ENCODE data around the gene PLEKHH1.

Gene PLEKHH1

DNA sequence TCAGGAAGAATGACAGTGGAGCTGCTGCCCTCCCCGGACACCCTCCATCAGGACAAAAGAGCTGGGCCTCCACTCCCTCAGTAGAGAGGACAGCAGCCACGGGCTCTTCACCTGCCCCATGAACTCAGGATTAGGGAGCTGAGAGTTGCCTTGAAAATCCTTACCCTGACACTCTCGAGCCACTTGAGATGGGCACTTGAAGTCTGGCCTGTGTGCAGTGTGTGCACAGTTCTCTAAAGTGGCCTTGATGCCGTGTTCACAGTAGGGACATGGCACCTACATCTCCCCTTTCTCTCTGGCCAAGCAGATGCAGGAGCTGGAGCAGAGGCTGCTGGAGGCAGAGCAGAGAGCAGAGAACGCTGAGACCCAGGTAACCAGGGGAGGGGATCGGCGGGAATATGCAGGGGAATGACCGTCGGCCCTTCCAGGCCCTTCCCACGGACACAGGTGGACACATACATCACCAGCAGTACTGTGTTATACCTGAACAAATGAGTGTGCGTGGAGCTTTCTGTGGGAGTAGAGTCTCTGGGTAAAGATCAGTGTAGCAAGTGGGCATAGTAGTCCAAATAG, 22.5 kb downstream of the PLEKHH1 start:
- H3K4me3 ChIP-seq (ENCODE audit: control insufficient read depth in 1 of 7, extremely low read depth in 1 of 7, insufficient read depth in 4 of 7, low read depth in 2 of 7, low read length in 6 of 7), result no peak overlapping the region
- H3K4me1 ChIP-seq (ENCODE audit: control extremely low read depth in 1 of 4, control insufficient read depth in 4 of 4, insufficient read depth in 4 of 4, low read length in 3 of 4), result peaks cover 0 to 11% (median 4%) of the 10 kb centered on the region in 4 experiments
- no peak overlapping the region for H3K27ac ChIP-seq (ENCODE audit: insufficient read depth in 1 of 2, low read depth in 1 of 2, low read length in 2 of 2, poor library complexity in 1 of 2, severe bottlenecking in 2 of 2)
- POLR2A ChIA-PET, result no interaction called here
- H3K27me3 ChIP-seq (replicated peaks in 2 of 5; ENCODE audit: control insufficient read depth in 4 of 5, insufficient read depth in 5 of 5, low read length in 4 of 5), result peaks cover 0 to 8% (median 0%) of the 10 kb centered on the region in 5 experiments
- CTCF ChIA-PET, result interaction anchor here (0.7 to 6.6 kb wide), 8 partner anchors 13 to 149 kb away, joined by 3 to 94 read pairs (median 3); no protein-coding TSS in a partner anchor
- no peaks in the 10 kb centered on the region for H3K9me3 ChIP-seq (ENCODE audit: control extremely low read depth in 1 of 5, control insufficient read depth in 4 of 5, insufficient read depth in 2 of 5, low read depth in 1 of 5, low read length in 4 of 5)
- WGBS (ENCODE audit: insufficient coverage), result 83% methylated on average over 6 of the region's 11 CpGs
- no peak for DNase-seq
- no peaks in the 10 kb centered on the region for H3K36me3 ChIP-seq (ENCODE audit: control insufficient read depth in 4 of 4, insufficient read depth in 4 of 4, low read length in 3 of 4)

DNA sequence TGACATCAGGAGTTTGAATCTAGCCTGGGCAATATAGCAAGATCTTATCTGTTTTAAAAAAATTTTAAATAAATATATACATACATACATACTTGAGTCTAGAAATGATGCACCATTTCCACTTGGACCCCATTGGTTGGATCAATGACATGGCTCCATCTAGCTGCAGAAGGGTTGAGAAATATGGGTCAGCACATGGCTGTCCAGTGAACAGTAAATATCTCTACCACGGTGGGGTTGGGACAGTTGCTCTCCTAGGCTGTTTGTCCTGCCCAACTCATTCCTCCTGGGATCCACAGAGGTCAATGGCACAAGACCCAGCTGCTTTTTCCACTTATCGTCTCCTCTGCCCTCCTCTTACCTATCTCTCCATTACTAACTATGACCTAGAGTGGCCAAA, 23.6 kb downstream of the PLEKHH1 start:
- no peaks in the 10 kb centered on the region for H3K9me3 ChIP-seq (ENCODE audit: control extremely low read depth in 1 of 5, control insufficient read depth in 4 of 5, insufficient read depth in 2 of 5, low read depth in 1 of 5, low read length in 4 of 5)
- POLR2A ChIA-PET, result no interaction called here
- no peaks in the 10 kb centered on the region for H3K36me3 ChIP-seq (ENCODE audit: control insufficient read depth in 4 of 4, insufficient read depth in 4 of 4, low read length in 3 of 4)
- DNase-seq, result no peak
- H3K27me3 ChIP-seq (replicated peaks in 2 of 5; ENCODE audit: control insufficient read depth in 4 of 5, insufficient read depth in 5 of 5, low read length in 4 of 5), result peaks cover 0 to 8% (median 0%) of the 10 kb centered on the region in 5 experiments
- H3K4me3 ChIP-seq (ENCODE audit: control insufficient read depth in 1 of 7, extremely low read depth in 1 of 7, insufficient read depth in 4 of 7, low read depth in 2 of 7, low read length in 6 of 7), result no peak overlapping the region
- H3K27ac ChIP-seq (ENCODE audit: insufficient read depth in 1 of 2, low read depth in 1 of 2, low read length in 2 of 2, poor library complexity in 1 of 2, severe bottlenecking in 2 of 2), result no peak overlapping the region
- H3K4me1 ChIP-seq (ENCODE audit: control extremely low read depth in 1 of 4, control insufficient read depth in 4 of 4, insufficient read depth in 4 of 4, low read length in 3 of 4), result peaks cover 0 to 11% (median 4%) of the 10 kb centered on the region in 4 experiments
- WGBS (ENCODE audit: insufficient coverage), result 93% methylated on average over 2 of the region's 2 CpGs
- CTCF ChIA-PET, result interaction anchor here (1.2 to 6.6 kb wide), 6 partner anchors 12 to 148 kb away, joined by 3 to 94 read pairs (median 3); no protein-coding TSS in a partner anchor

DNA sequence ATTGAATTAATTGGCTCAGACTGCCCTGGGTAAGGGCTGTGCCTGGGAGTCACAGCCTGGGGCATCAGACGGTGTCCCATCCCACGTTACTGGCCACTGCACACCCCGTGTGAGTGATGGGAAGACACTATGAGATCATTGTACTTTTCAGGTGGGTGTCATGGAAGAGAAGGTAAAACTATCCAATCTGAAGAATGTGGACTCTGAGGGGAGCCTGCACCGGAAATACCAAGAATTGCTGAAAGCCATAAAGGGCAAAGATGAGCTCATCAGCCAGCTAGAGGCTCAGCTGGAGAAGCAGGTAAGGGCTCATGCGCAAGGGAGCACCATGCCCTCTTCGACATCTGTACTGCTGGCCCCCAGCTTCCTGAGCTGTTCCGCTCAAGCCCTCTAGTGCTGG, 24.0 kb downstream of the PLEKHH1 start:
- over 99% methylated on average over 7 of the region's 7 CpGs for WGBS (ENCODE audit: insufficient coverage)
- no peak for DNase-seq
- Histone ChIP-seq H3K27me3 (replicated peaks in 2 of 5; ENCODE audit: control insufficient read depth in 4 of 5, insufficient read depth in 5 of 5, low read length in 4 of 5) (peaks cover 0 to 4% (median 0%) of the 10 kb centered on the region in 5 experiments), H3K27ac (ENCODE audit: insufficient read depth in 1 of 2, low read depth in 1 of 2, low read length in 2 of 2, poor library complexity in 1 of 2, severe bottlenecking in 2 of 2) (no peak overlapping the region), H3K9me3 (ENCODE audit: control extremely low read depth in 1 of 5, control insufficient read depth in 4 of 5, insufficient read depth in 2 of 5, low read depth in 1 of 5, low read length in 4 of 5) (no peaks in the 10 kb centered on the region), H3K36me3 (ENCODE audit: control insufficient read depth in 4 of 4, insufficient read depth in 4 of 4, low read length in 3 of 4) (no peaks in the 10 kb centered on the region), H3K4me1 (ENCODE audit: control extremely low read depth in 1 of 4, control insufficient read depth in 4 of 4, insufficient read depth in 4 of 4, low read length in 3 of 4) (peaks cover 0 to 11% (median 4%) of the 10 kb centered on the region in 4 experiments), H3K4me3 (ENCODE audit: control insufficient read depth in 1 of 7, extremely low read depth in 1 of 7, insufficient read depth in 4 of 7, low read depth in 2 of 7, low read length in 6 of 7) (no peak overlapping the region)
- CTCF ChIA-PET, result interaction anchor here (1.2 to 6.6 kb wide), 8 partner anchors 12 to 147 kb away, joined by 3 to 94 read pairs (median 3); no protein-coding TSS in a partner anchor
- POLR2A ChIA-PET, result no interaction called here

DNA sequence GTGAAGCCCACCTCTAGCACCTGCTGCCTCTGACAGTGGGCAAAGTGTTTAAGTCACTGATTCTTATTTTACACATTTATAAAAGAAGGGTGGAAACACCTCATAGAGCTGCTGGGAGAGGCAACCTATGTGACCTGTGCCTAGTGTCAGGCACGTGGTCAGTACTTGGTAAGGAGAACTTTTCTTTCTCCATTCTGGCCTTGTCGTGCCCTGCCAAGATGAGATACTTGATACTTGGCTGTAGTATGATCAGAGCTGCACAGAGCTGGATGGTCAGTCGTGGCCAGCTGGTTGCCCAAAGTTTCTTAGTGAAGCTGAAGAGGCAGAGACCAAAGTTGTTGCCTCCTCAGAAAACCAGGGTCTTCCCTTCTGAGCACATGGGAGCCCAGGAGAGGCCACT, 24.6 kb downstream of the PLEKHH1 start:
- CTCF ChIA-PET, result interaction anchor here (1.2 to 6.6 kb wide), 8 partner anchors 11 to 147 kb away, joined by 3 to 94 read pairs (median 3); no protein-coding TSS in a partner anchor
- Histone ChIP-seq H3K27me3 (replicated peaks in 2 of 5; ENCODE audit: control insufficient read depth in 4 of 5, insufficient read depth in 5 of 5, low read length in 4 of 5) (peaks cover 0 to 3% (median 0%) of the 10 kb centered on the region in 5 experiments), H3K4me3 (ENCODE audit: control insufficient read depth in 1 of 7, extremely low read depth in 1 of 7, insufficient read depth in 4 of 7, low read depth in 2 of 7, low read length in 6 of 7) (no peak overlapping the region), H3K9me3 (ENCODE audit: control extremely low read depth in 1 of 5, control insufficient read depth in 4 of 5, insufficient read depth in 2 of 5, low read depth in 1 of 5, low read length in 4 of 5) (no peaks in the 10 kb centered on the region), H3K4me1 (ENCODE audit: control extremely low read depth in 1 of 4, control insufficient read depth in 4 of 4, insufficient read depth in 4 of 4, low read length in 3 of 4) (peaks cover 0 to 11% (median 4%) of the 10 kb centered on the region in 4 experiments), H3K36me3 (ENCODE audit: control insufficient read depth in 4 of 4, insufficient read depth in 4 of 4, low read length in 3 of 4) (no peaks in the 10 kb centered on the region), H3K27ac (ENCODE audit: insufficient read depth in 1 of 2, low read depth in 1 of 2, low read length in 2 of 2, poor library complexity in 1 of 2, severe bottlenecking in 2 of 2) (no peak overlapping the region)
- WGBS (ENCODE audit: insufficient coverage), result 100% methylated on average over 1 of the region's 3 CpGs
- POLR2A ChIA-PET, result no interaction called here
- DNase-seq, result no peak

DNA sequence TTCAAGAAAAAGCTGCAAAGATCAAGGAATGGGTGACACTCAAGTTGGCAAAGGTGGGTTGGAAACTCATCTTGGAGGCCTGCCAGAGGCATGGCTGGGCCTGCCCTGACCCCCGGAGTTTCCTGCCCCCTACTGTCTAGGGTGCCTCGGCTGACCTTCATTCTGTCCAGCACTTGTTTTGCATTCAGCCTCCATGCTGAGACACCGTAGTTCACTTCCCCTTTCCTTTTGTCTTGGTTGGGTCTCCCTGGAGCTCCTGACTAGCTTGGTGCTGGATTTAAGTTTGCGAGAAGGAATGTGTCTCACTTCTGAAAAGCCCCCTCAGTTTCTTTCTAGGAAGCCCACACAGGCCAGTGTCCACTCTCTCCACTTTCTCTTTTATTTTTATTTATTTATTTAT, 26.5 kb downstream of the PLEKHH1 start:
- Histone ChIP-seq H3K9me3 (ENCODE audit: control extremely low read depth in 1 of 5, control insufficient read depth in 4 of 5, insufficient read depth in 2 of 5, low read depth in 1 of 5, low read length in 4 of 5) (no peaks in the 10 kb centered on the region), H3K27ac (ENCODE audit: insufficient read depth in 1 of 2, low read depth in 1 of 2, low read length in 2 of 2, poor library complexity in 1 of 2, severe bottlenecking in 2 of 2) (no peak overlapping the region), H3K36me3 (ENCODE audit: control insufficient read depth in 4 of 4, insufficient read depth in 4 of 4, low read length in 3 of 4) (no peaks in the 10 kb centered on the region), H3K27me3 (replicated peaks in 2 of 5; ENCODE audit: control insufficient read depth in 4 of 5, insufficient read depth in 5 of 5, low read length in 4 of 5) (no peaks in the 10 kb centered on the region), H3K4me3 (ENCODE audit: control insufficient read depth in 1 of 7, extremely low read depth in 1 of 7, insufficient read depth in 4 of 7, low read depth in 2 of 7, low read length in 6 of 7) (no peak overlapping the region), H3K4me1 (ENCODE audit: control extremely low read depth in 1 of 4, control insufficient read depth in 4 of 4, insufficient read depth in 4 of 4, low read length in 3 of 4) (no peaks in the 10 kb centered on the region)
- ChIA-PET CTCF (interaction anchor here (1.0 to 3.3 kb wide), 3 partner anchors 12 to 135 kb away, joined by 3 to 13 read pairs (median 4); no protein-coding TSS in a partner anchor), POLR2A (no interaction called here)
- peak in 2 of 3 donors; percentile 21 to 35 for DNase-seq
- WGBS (ENCODE audit: insufficient coverage), result 6% methylated on average over 3 of the region's 4 CpGs

DNA sequence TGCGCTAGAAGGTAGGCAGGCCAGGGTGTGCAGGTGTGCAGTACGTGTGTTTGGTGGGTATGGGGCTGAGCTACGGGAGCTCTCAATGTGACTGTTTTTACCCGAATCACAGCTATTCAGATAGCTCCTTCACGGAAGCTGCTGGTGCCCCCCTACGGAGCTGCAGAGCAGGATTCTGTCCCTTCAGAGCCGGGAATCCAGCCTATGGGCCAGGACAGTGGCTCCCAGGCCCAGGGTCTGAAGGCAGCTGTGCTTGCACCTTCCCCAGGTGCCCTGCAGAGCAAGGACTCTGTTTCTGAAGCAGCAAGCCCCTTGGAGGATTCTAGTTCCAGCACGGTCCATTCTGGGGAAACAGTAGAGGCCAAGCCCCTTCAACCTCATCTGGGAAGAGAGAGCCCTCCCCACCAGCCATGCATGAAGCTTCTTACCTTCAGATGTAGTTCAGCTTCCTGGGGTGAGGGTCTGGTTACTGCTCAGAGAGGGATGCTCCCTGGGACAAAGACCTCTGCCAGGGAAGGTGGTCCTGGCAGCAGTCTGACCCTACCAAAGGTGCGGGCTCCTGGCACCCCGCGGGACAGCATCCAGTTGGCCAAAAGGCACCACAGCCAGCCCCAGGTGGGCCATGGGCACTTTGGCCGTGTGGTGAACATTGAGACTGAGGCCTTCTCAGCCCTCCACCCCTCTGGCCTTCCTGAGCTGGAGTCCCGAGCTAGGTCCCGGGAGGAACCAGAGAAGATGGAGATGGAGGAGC, 29.1 kb downstream of the PLEKHH1 start:
- CTCF ChIA-PET, result interaction anchor here (1.3 to 13.1 kb wide), 4 partner anchors 9 to 134 kb away, joined by 4 to 238 read pairs (median 10); no protein-coding TSS in a partner anchor
- POLR2A ChIA-PET, result no interaction called here
- Histone ChIP-seq H3K9me3 (ENCODE audit: control extremely low read depth in 1 of 5, control insufficient read depth in 4 of 5, insufficient read depth in 2 of 5, low read depth in 1 of 5, low read length in 4 of 5) (no peaks in the 10 kb centered on the region), H3K4me3 (ENCODE audit: control insufficient read depth in 1 of 7, extremely low read depth in 1 of 7, insufficient read depth in 4 of 7, low read depth in 2 of 7, low read length in 6 of 7) (no peak overlapping the region), H3K4me1 (ENCODE audit: control extremely low read depth in 1 of 4, control insufficient read depth in 4 of 4, insufficient read depth in 4 of 4, low read length in 3 of 4) (no peaks in the 10 kb centered on the region), H3K27ac (ENCODE audit: insufficient read depth in 1 of 2, low read depth in 1 of 2, low read length in 2 of 2, poor library complexity in 1 of 2, severe bottlenecking in 2 of 2) (no peak overlapping the region), H3K27me3 (replicated peaks in 2 of 5; ENCODE audit: control insufficient read depth in 4 of 5, insufficient read depth in 5 of 5, low read length in 4 of 5) (no peaks in the 10 kb centered on the region), H3K36me3 (ENCODE audit: control insufficient read depth in 4 of 4, insufficient read depth in 4 of 4, low read length in 3 of 4) (no peaks in the 10 kb centered on the region)
- no peak for DNase-seq
- over 99% methylated on average over 12 of the region's 14 CpGs for whole genome bisulfite sequencing (ENCODE audit: insufficient coverage)

DNA sequence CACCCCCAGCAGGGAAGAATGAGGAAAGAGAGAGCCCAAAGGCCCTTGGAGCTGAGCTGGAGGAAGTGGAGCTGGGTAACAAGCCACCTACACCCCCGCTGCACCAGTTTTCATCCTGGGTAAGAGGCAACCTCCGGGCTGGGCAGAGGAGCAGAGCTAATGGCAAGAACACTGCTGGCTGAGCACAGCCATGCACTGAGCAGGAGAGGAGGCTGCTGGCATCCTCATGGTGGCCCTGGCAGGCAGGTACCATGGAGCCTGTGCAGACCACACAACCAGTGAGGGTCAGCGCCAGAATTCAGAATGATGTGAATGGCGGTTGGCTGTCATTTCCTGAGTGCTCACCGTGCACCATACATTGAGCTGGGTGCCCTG, 29.7 kb downstream of the PLEKHH1 start:
- H3K9me3 ChIP-seq (ENCODE audit: control extremely low read depth in 1 of 5, control insufficient read depth in 4 of 5, insufficient read depth in 2 of 5, low read depth in 1 of 5, low read length in 4 of 5), result no peaks in the 10 kb centered on the region
- ChIA-PET POLR2A (interaction anchor here (0.6 kb wide), 1 partner anchor 26 kb away, joined by 3 read pairs; no protein-coding TSS in a partner anchor), CTCF (interaction anchor here (1.3 to 13.1 kb wide), 6 partner anchors 7 to 134 kb away, joined by 4 to 238 read pairs (median 56); no protein-coding TSS in a partner anchor)
- H3K4me1 ChIP-seq (ENCODE audit: control extremely low read depth in 1 of 4, control insufficient read depth in 4 of 4, insufficient read depth in 4 of 4, low read length in 3 of 4), result no peaks in the 10 kb centered on the region
- H3K27me3 ChIP-seq (replicated peaks in 2 of 5; ENCODE audit: control insufficient read depth in 4 of 5, insufficient read depth in 5 of 5, low read length in 4 of 5), result peaks cover 0 to 3% (median 0%) of the 10 kb centered on the region in 5 experiments
- WGBS (ENCODE audit: insufficient coverage), result 83% methylated on average over 3 of the region's 5 CpGs
- no peaks in the 10 kb centered on the region for H3K36me3 ChIP-seq (ENCODE audit: control insufficient read depth in 4 of 4, insufficient read depth in 4 of 4, low read length in 3 of 4)
- H3K27ac ChIP-seq (ENCODE audit: insufficient read depth in 1 of 2, low read depth in 1 of 2, low read length in 2 of 2, poor library complexity in 1 of 2, severe bottlenecking in 2 of 2), result no peak overlapping the region
- no peak overlapping the region for H3K4me3 ChIP-seq (ENCODE audit: control insufficient read depth in 1 of 7, extremely low read depth in 1 of 7, insufficient read depth in 4 of 7, low read depth in 2 of 7, low read length in 6 of 7)
- no peak for DNase-seq
